Prostate gland (tissue), 2 donors: ENCODE measurements around the gene GARIN3. TPM values are rescaled to one million over a fixed set of nuclear protein-coding genes. Genes with fewer than 3 reads are reported as not detected.
"Not testable (repeated sequence)": the region's sequence is repeated elsewhere in the genome, so short reads cannot be mapped to it uniquely, and the experiment has no call there.

ENCODE experiments used
- DNase-seq: peaks from one replicate; pipeline ENCODE4 v3.0.0-alpha.2; 2019; ENCODE audit warnings: low spot score
- H3K27ac ChIP-seq, 2 donors: fragments of 200-600 bp; sonication (generic); 2 replicates each; pipeline ENCODE4 v1.5.1; 2017 to 2019
- H3K27me3 ChIP-seq: fragments of 200-600 bp; sonication (generic); replicated peaks from 2 replicates; pipeline ENCODE4 v1.5.1; 2019; ENCODE audit not compliant: insufficient read depth
- H3K36me3 ChIP-seq, 2 donors: fragments of 200-600 bp; sonication (generic); 1 replicate in 1 of 2; 2 replicates in 1 of 2; pipeline versions ENCODE4 v1.5.1 to v1.8.1; 2017 to 2019
- H3K4me1 ChIP-seq: fragments of 200-600 bp; sonication (generic); replicated peaks from 2 replicates; pipeline ENCODE4 v1.5.1; 2019
- H3K4me3 ChIP-seq, 2 donors: fragments of 200-600 bp; sonication (generic); 2 replicates each; pipeline ENCODE4 v1.5.1; 2017 to 2019
- H3K9me3 ChIP-seq: fragments of 200-600 bp; sonication (generic); 2 replicates; pipeline ENCODE4 v1.5.1; 2017
- POLR2A ChIP-seq: fragments of 450-650 bp; IDR thresholded peaks from one replicate; pipeline ENCODE4 v1.6.1; 2016; ENCODE audit warnings: antibody characterized with exemption, mild to moderate bottlenecking
- POLR2AphosphoS5 ChIP-seq: sonication (generic); formaldehyde crosslinking; IDR thresholded peaks from one replicate; pipeline ENCODE4 v1.6.1; 2017; ENCODE audit warnings: antibody characterized with exemption
- WGBS: methylation state at CpG from one replicate; pipeline ENCODE4 v1.1.5; 2018; 5-methylcytosine and 5-hydroxymethylcytosine counted together
- intact Hi-C: fragments of 100-400 bp; cut with DNase I; formaldehyde crosslinking; loops from one replicate; pipeline ENCODE4 v1.14.2; 2022
- total RNA-seq, 2 donors: library from RNA; depleted of rRNA; stranded (reverse); fragments of >200 nt; gene quantifications; one replicate each; pipeline ENCODE4 v1.1.0, GENCODE V29; 2016
- TF ChIP-seq, protein P1 (sequence below), 4 experiments: fragments of 200-600 bp in 2 of 4; fragments of 450-650 bp in 2 of 4; sonication (generic) in 2 of 4; IDR thresholded peaks; 1 replicate in 3 of 4; 2 replicates in 1 of 4; pipeline ENCODE4 v1.5.1; 2016 to 2019; ENCODE audit warnings: antibody characterized with exemption in 4 of 4, mild to moderate bottlenecking in 2 of 4, moderate library complexity in 2 of 4

Gene GARIN3
- total RNA-seq, 2 donors from 2014 or later: 0.97 TPM; not detected in 1

DNA sequence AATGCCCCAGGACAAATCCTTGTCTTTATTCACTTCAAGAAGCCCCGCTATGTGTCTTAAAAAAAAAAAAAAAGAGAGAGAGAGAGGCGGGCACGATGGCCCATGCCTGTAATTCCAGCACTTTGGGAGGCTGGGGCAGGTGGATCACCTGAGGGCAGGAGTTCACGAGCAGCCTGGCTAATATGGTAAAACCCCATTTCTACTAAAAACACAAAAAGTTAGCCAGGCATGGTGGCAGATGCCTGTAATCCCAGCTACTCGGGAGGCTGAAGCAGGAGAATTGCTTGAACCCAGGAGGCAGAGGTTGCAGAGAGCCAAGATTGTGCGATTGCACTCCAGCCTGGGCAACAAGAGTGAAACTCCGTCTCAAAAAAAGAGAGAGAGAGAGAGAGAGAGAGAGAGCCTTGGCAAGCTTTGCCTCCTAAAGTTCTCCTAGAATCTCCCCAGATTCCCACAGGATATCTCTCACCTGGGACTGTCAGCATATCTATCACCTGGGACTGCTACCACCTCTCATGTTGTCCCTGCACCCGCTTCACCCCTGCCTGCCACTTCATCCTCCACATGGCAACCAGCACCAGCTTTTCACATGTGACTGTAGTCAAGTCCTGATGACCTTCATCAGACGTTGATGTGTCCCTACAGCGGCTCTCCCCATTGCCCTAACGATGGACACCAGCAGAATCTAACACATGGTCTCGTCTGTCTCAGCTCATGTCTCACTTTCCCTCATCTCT is 20.4 kb upstream of the GARIN3 start:
- Histone ChIP-seq H3K36me3 (no peaks in the 10 kb centered on the region), H3K9me3 (no peaks in the 10 kb centered on the region), H3K4me3 (no peak overlapping the region), H3K4me1 (no peaks in the 10 kb centered on the region), H3K27me3 (no peaks in the 10 kb centered on the region), H3K27ac (no peak overlapping the region)
- TF ChIP-seq, protein P1, sequence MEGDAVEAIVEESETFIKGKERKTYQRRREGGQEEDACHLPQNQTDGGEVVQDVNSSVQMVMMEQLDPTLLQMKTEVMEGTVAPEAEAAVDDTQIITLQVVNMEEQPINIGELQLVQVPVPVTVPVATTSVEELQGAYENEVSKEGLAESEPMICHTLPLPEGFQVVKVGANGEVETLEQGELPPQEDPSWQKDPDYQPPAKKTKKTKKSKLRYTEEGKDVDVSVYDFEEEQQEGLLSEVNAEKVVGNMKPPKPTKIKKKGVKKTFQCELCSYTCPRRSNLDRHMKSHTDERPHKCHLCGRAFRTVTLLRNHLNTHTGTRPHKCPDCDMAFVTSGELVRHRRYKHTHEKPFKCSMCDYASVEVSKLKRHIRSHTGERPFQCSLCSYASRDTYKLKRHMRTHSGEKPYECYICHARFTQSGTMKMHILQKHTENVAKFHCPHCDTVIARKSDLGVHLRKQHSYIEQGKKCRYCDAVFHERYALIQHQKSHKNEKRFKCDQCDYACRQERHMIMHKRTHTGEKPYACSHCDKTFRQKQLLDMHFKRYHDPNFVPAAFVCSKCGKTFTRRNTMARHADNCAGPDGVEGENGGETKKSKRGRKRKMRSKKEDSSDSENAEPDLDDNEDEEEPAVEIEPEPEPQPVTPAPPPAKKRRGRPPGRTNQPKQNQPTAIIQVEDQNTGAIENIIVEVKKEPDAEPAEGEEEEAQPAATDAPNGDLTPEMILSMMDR (IDR thresholded peaks at IDR 0.05): no peak
- TF ChIP-seq POLR2A (no peak), POLR2AphosphoS5 (no peak)
- intact Hi-C loops: no loop called here
- DNase-seq: no peak
- WGBS: 71% methylated on average over 12 of the region's 12 CpGs

DNA sequence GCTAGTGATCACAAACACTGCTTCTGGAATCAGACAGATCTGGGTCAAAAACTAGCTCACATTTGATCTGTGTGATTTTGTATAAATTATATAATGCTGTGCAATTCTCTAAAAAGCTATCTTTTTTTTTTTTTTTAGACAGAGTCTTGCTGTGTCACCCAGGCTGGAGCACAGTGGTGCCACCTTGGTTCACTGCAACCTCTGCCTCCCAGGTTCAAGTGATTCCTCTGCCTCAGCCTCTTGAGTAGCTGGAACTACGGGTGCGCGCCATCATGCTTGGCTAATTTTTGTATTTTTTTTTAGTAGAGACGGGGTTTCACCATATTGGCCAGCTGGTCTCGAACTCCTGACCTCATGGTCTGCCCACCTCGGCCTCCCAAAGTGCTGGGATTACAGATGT is 19.1 kb upstream of the GARIN3 start:
- DNase-seq, H3K4me3 ChIP-seq, H3K4me1 ChIP-seq, H3K27me3 ChIP-seq, H3K9me3 ChIP-seq, H3K27ac ChIP-seq, intact Hi-C loops, H3K36me3 ChIP-seq: not testable (repeated sequence)
- 97% methylated on average over 6 of the region's 6 CpGs for WGBS

DNA sequence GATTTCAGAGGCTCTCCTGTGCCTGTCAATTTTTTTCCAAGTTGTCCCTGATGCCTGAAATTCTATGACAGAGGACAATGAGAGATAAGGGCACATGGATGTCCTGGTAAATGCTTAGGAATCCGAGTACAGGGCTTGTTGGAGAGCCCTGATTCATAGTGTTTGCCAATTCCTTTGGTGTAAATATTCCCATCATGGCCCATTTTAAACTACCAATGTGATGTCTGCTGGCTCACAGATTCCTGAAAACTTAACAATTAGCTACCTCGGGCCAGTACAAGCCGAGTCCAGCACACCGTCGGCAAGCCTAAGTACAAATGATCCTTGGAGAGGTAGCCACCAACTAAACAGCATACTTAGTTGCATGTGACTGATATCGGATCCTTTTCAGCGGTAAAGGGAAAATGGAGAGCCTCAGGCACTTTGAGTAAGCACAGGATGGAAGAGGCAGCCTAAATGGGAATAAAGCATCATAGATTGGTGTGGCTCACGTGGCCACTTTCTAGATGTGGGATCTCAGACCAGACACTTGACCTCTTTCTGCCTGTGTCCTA is 18.1 kb upstream of the GARIN3 start:
- no peaks in the 10 kb centered on the region for H3K4me1 ChIP-seq
- intact Hi-C loops: no loop called here
- TF ChIP-seq, protein P1 (IDR thresholded peaks at IDR 0.05): no peak
- TF ChIP-seq POLR2A (no peak), POLR2AphosphoS5 (no peak)
- H3K4me3 ChIP-seq: no peak overlapping the region
- no peaks in the 10 kb centered on the region for H3K36me3 ChIP-seq
- H3K27me3 ChIP-seq: no peaks in the 10 kb centered on the region
- H3K27ac ChIP-seq: no peak overlapping the region
- 90% methylated on average over 8 of the region's 8 CpGs for WGBS
- no peak for DNase-seq
- no peaks in the 10 kb centered on the region for H3K9me3 ChIP-seq

DNA sequence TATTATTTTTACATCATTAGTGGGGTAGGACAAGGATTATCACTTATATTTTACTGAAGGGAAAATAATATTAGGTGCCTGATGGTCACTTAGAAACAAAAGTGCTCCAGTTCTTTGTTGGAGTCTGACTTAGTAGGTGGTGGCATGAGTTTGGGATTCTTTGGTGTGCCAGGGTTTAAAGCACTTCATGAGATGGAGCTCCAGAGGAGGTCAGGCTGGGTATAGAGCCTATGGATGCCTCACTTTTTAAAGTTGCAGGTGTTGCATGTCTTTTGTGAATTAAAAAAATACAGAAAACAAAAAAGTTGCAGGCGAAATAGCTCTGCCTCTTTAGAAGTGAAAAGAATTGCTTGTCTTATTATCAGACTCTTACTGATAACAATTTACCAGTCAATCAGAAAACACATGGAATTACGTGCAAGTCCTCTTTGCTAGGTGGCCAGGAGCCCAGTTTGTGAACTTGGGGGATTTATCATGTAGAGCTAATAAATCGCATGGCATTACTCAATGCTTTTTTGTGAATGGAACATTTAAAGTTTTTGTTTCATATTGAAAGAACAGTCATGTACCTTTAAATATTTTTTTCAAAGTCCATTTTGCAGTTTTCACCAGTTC is 16.2 kb upstream of the GARIN3 start:
- H3K4me3 ChIP-seq: no peak overlapping the region
- H3K9me3 ChIP-seq: no peaks in the 10 kb centered on the region
- WGBS: 68% methylated on average over 3 of the region's 3 CpGs
- TF ChIP-seq, protein P1 (IDR thresholded peaks at IDR 0.05): no peak
- TF ChIP-seq POLR2A: no peak
- no peak for DNase-seq
- intact Hi-C loops: no loop called here
- no peaks in the 10 kb centered on the region for H3K27me3 ChIP-seq
- H3K27ac ChIP-seq: no peak overlapping the region
- no peaks in the 10 kb centered on the region for H3K36me3 ChIP-seq
- no peaks in the 10 kb centered on the region for H3K4me1 ChIP-seq

DNA sequence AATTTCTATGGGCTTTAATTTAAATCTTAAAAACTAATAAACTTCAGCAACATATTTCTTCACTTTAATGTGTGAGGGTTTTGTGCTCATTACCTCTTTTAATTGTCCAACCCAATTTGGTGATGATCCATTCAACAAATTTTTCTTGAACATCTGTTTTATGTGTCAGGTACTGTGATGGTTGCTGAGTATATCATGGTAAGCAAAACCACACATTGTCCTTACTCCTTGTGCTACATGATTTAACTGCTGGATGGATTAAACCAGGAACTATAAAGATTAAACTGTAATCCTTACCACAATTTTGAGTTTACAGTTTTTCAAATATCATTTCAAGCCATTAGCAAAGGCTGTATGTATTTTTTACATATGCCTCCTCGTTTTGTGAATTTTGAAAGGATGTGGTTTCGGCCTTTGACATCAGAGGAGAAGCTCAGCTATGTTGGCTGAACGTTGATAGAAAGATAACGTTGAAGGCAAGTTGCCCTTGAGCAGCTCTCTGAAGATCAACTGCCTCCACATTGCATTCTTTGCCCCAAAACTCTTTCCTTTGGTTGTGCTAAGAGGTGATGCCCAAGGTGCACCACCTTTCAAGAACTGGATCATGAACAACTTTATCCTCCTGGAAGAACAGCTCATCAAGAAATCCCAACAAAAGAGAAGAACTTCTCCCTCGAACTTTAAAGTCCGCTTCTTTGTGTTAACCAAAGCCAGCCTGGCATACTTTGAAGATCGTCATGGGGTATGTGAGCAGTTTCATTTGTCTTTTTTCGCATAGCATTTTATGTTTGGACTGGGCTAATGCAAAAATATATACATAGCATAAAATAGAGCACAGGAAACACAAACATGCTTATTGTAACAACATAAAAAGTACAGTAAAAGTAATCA is 14.6 kb upstream of the GARIN3 start, which contains the start of gene ITK:
Gene ITK, plus strand, starts transcription at position 467 of the 891 bp plus-strand sequence. Its CDS starts 138 bp downstream, at position 605.
- 74% methylated on average over 8 of the region's 8 CpGs for WGBS
- Histone ChIP-seq H3K9me3 (no peaks in the 10 kb centered on the region), H3K27me3 (no peaks in the 10 kb centered on the region), H3K4me1 (no peaks in the 10 kb centered on the region), H3K4me3 (no peak within 1 kb of the TSS), H3K36me3 (no peaks in the 10 kb centered on the region), H3K27ac (no peak within 1 kb of the TSS)
- no peak for TF ChIP-seq POLR2AphosphoS5
- TF ChIP-seq, protein P1 (IDR thresholded peaks at IDR 0.05): no peak
- no peak for TF ChIP-seq POLR2A
- intact Hi-C loops: no loop called here
- DNase-seq: no peak
